HUES48 (cell line): Measurements from ENCODE around the gene PPP2R5D.
"Not testable (repeated sequence)": the region's sequence is repeated elsewhere in the genome, so short reads cannot be mapped to it uniquely, and the experiment has no call there.

ENCODE experiments used
- H3K27ac ChIP-seq: one replicate; pipeline ENCODE4 v1.7.0; 2013; ENCODE audit warnings: low read depth, low read length, inconsistent platforms
- H3K27me3 ChIP-seq: 2 replicates; pipeline ENCODE4 v1.6.1; 2013; ENCODE audit warnings: mild to moderate bottlenecking, low read length; ENCODE audit not compliant: control insufficient read depth, insufficient read depth
- H3K36me3 ChIP-seq: 2 replicates; pipeline ENCODE4 v1.6.1; 2013; ENCODE audit warnings: low read length; ENCODE audit not compliant: control insufficient read depth, insufficient read depth
- H3K4me1 ChIP-seq: 2 replicates; pipeline ENCODE4 v1.6.1; 2013; ENCODE audit warnings: mild to moderate bottlenecking, low read length; ENCODE audit not compliant: control insufficient read depth, insufficient read depth
- H3K4me3 ChIP-seq: 2 replicates; pipeline ENCODE4 v1.5.1; 2013; ENCODE audit warnings: mild to moderate bottlenecking, low read depth, low read length
- H3K9ac ChIP-seq: 2 replicates; pipeline ENCODE4 v1.6.1; 2013; ENCODE audit warnings: mild to moderate bottlenecking, low read depth, low read length, moderate library complexity
- H3K9me3 ChIP-seq: 2 replicates; pipeline ENCODE4 v1.6.1; 2013; ENCODE audit warnings: low read length; ENCODE audit not compliant: control insufficient read depth, insufficient read depth

PPP2R5D gene

GRCh38 chr6:42984001-42984923 is at the start of gene PPP2R5D:
TSS of gene PPP2R5D (plus strand) at chr6:42984570. CDS start at chr6:42984678, 108 bp downstream.
- Histone ChIP-seq H3K27me3 (no peaks in the 10 kb centered on the region), H3K4me1 (peaks cover 7% of the 10 kb centered on the region), H3K4me3 (peak within 1 kb of the TSS; percentile 81), H3K9me3 (no peaks in the 10 kb centered on the region), H3K9ac (peak within 1 kb of the TSS; percentile 72), H3K27ac (peak within 1 kb of the TSS; percentile 85), H3K36me3 (peaks cover 6% of the 10 kb centered on the region; the same call in 1 of the 2 replicates)

GRCh38 chr6:42935322-42935721 is 49.0 kb upstream of the PPP2R5D start:
- H3K36me3 ChIP-seq: peaks cover 78% of the 10 kb centered on the region
- H3K27ac ChIP-seq: no peak overlapping the region
- H3K4me1 ChIP-seq: peaks cover 6% of the 10 kb centered on the region
- no peak overlapping the region for H3K4me3 ChIP-seq
- no peaks in the 10 kb centered on the region for H3K27me3 ChIP-seq
- no peaks in the 10 kb centered on the region for H3K9me3 ChIP-seq
- no peak overlapping the region for H3K9ac ChIP-seq

GRCh38 chr6:42936398-42936797 is 48.0 kb upstream of the PPP2R5D start:
- H3K9me3 ChIP-seq: no peaks in the 10 kb centered on the region
- peaks cover 84% of the 10 kb centered on the region for H3K36me3 ChIP-seq
- H3K27ac ChIP-seq: no peak overlapping the region
- no peaks in the 10 kb centered on the region for H3K4me1 ChIP-seq
- H3K27me3 ChIP-seq: no peaks in the 10 kb centered on the region
- no peak overlapping the region for H3K9ac ChIP-seq
- H3K4me3 ChIP-seq: no peak overlapping the region

GRCh38 chr6:42937548-42938427 is 46.6 kb upstream of the PPP2R5D start:
- no peaks in the 10 kb centered on the region for H3K4me1 ChIP-seq
- no peaks in the 10 kb centered on the region for H3K9me3 ChIP-seq
- no peaks in the 10 kb centered on the region for H3K27me3 ChIP-seq
- H3K36me3 ChIP-seq: peaks cover 78% of the 10 kb centered on the region
- no peak overlapping the region for H3K27ac ChIP-seq
- H3K9ac ChIP-seq: no peak overlapping the region
- H3K4me3 ChIP-seq: no peak overlapping the region

GRCh38 chr6:42938428-42938796 is 46.0 kb upstream of the PPP2R5D start:
- H3K4me1 ChIP-seq: no peaks in the 10 kb centered on the region
- H3K27ac ChIP-seq: no peak overlapping the region
- no peaks in the 10 kb centered on the region for H3K9me3 ChIP-seq
- H3K36me3 ChIP-seq: peaks cover 71% of the 10 kb centered on the region
- no peak overlapping the region for H3K4me3 ChIP-seq
- no peaks in the 10 kb centered on the region for H3K27me3 ChIP-seq
- H3K9ac ChIP-seq: no peak overlapping the region

GRCh38 chr6:42938987-42939809 is 45.2 kb upstream of the PPP2R5D start:
- Histone ChIP-seq H3K9me3 (no peaks in the 10 kb centered on the region), H3K27ac (no peak overlapping the region), H3K4me3 (no peak overlapping the region), H3K27me3 (no peaks in the 10 kb centered on the region), H3K36me3 (peaks cover 65% of the 10 kb centered on the region), H3K4me1 (no peaks in the 10 kb centered on the region), H3K9ac (no peak overlapping the region)

- Histone ChIP-seq H3K4me1 (no peaks in the 10 kb centered on the region), H3K36me3 (peaks cover 60% of the 10 kb centered on the region), H3K4me3 (no peak overlapping the region), H3K9me3 (no peaks in the 10 kb centered on the region), H3K9ac (no peak overlapping the region), H3K27me3 (no peaks in the 10 kb centered on the region), H3K27ac (no peak overlapping the region)
Observed at GRCh38 chr6:42939810-42940167, 44.6 kb upstream of the PPP2R5D start.

- Histone ChIP-seq H3K27ac (no peak overlapping the region), H3K36me3 (peaks cover 53% of the 10 kb centered on the region), H3K4me3 (no peak overlapping the region), H3K9ac (no peak overlapping the region), H3K27me3 (no peaks in the 10 kb centered on the region), H3K9me3 (no peaks in the 10 kb centered on the region), H3K4me1 (no peaks in the 10 kb centered on the region)
Observed at GRCh38 chr6:42940493-42941045, 43.8 kb upstream of the PPP2R5D start.

- H3K4me3 ChIP-seq, H3K27ac ChIP-seq, H3K9ac ChIP-seq, H3K4me1 ChIP-seq, H3K27me3 ChIP-seq, H3K9me3 ChIP-seq: not testable (repeated sequence)
- H3K36me3 ChIP-seq: peaks cover 45% of the 10 kb centered on the region
Observed at GRCh38 chr6:42941356-42941755, 43.0 kb upstream of the PPP2R5D start.

- Histone ChIP-seq H3K9ac (no peak overlapping the region), H3K27ac (no peak overlapping the region), H3K4me3 (no peak overlapping the region), H3K4me1 (no peaks in the 10 kb centered on the region), H3K9me3 (no peaks in the 10 kb centered on the region), H3K27me3 (no peaks in the 10 kb centered on the region), H3K36me3 (peaks cover 36% of the 10 kb centered on the region)
Observed at GRCh38 chr6:42942444-42942843, 41.9 kb upstream of the PPP2R5D start.
